ENCODE results near the gene SCN9A.

Gene SCN9A

GRCh38 chr2:166180951-166181812, 194.6 kb downstream of the SCN9A start (continued):
- peak; percentile 49; the same call in 1 of the 2 replicates for TF ChIP-seq CTCF (tag by site-specific recombination; IDR thresholded peaks at IDR 0.05)

GRCh38 chr2:166179201-166179600, 196.5 kb downstream of the SCN9A start:
- no peaks in the 10 kb centered on the region for H3K36me3 ChIP-seq (ENCODE audit: control insufficient read depth in 2 of 2, insufficient read depth in 1 of 2, low read length in 2 of 2)
- ChIA-PET CTCF (interaction anchor here (0.7 to 5.2 kb wide), 5 partner anchors 51 to 239 kb away, joined by 3 to 29 read pairs (median 6); partner anchors contain the start of genes SCN1A and SCN9A), POLR2A (no interaction called here)
- TF ChIP-seq TSHZ1 (tag by site-specific recombination; IDR thresholded peaks at IDR 0.05; ENCODE audit: borderline replicate concordance) = no peak
- TF ChIP-seq ZNF521 (tag by site-specific recombination; IDR thresholded peaks at IDR 0.05) = no peak
- no peak for TF ChIP-seq ZNF335 (tag by site-specific recombination; conservative IDR thresholded peaks at IDR 0.05)
- TF ChIP-seq ZNF280D (tag by site-specific recombination; IDR thresholded peaks at IDR 0.05) = no peak
- no peak for TF ChIP-seq ZNF341 (tag by site-specific recombination; IDR thresholded peaks at IDR 0.05; ENCODE audit: low read depth)
- peak; percentile 27 for TF ChIP-seq ZNF654 (tag by site-specific recombination; IDR thresholded peaks at IDR 0.05; ENCODE audit: low read depth)
- TF ChIP-seq ZSCAN18 (tag by site-specific recombination; IDR thresholded peaks at IDR 0.05) = no peak
- no peak for TF ChIP-seq ZSCAN16 (tag by site-specific recombination; IDR thresholded peaks at IDR 0.05)
- H3K4me1 ChIP-seq (ENCODE audit: control insufficient read depth, insufficient read depth, low read length) = no peaks in the 10 kb centered on the region
- no peaks in the 10 kb centered on the region for H3K9me3 ChIP-seq (ENCODE audit: control insufficient read depth, insufficient read depth, low read depth, low read length)
- H3K27ac ChIP-seq (ENCODE audit: extremely low read depth, low read depth, low read length) = no peak overlapping the region
- H3K4me3 ChIP-seq (ENCODE audit: low read depth, low read length) = no peak overlapping the region

GRCh38 chr2:166173263-166173662, 202.5 kb downstream of the SCN9A start:
- H3K4me1 ChIP-seq (ENCODE audit: control insufficient read depth, insufficient read depth, low read length) = no peaks in the 10 kb centered on the region
- ChIA-PET POLR2A (no interaction called here), CTCF (interaction anchor here (0.7 to 1.0 kb wide), 4 partner anchors 8 to 246 kb away, joined by 3 to 4 read pairs (median 4); partner anchors contain the start of gene SCN1A)
- H3K9me3 ChIP-seq (ENCODE audit: control insufficient read depth, insufficient read depth, low read depth, low read length) = no peaks in the 10 kb centered on the region
- no peaks in the 10 kb centered on the region for H3K36me3 ChIP-seq (ENCODE audit: control insufficient read depth in 2 of 2, insufficient read depth in 1 of 2, low read length in 2 of 2)
- no peak overlapping the region for H3K4me3 ChIP-seq (ENCODE audit: low read depth, low read length)
- no peak overlapping the region for H3K27ac ChIP-seq (ENCODE audit: extremely low read depth, low read depth, low read length)
- TF ChIP-seq ZNF555 (tag by site-specific recombination; conservative IDR thresholded peaks at IDR 0.05) (no peak), ZNF473 (tag by site-specific recombination; IDR thresholded peaks at IDR 0.05) (no peak), ZNF707 (tag by site-specific recombination; IDR thresholded peaks at IDR 0.05) (no peak), ZNF174 (tag by site-specific recombination; IDR thresholded peaks at IDR 0.05) (no peak), ZNF677 (tag by site-specific recombination; IDR thresholded peaks at IDR 0.05) (no peak), ZNF211 (tag by site-specific recombination; IDR thresholded peaks at IDR 0.05; ENCODE audit: low read depth) (no peak), SP7 (tag by site-specific recombination; IDR thresholded peaks at IDR 0.05) (no peak), HOXD13 (CRISPR knock-in tag; IDR thresholded peaks at IDR 0.05; ENCODE audit: borderline replicate concordance) (no peak), FEZF1 (tag by site-specific recombination; IDR thresholded peaks at IDR 0.05) (no peak), ZNF549 (tag by site-specific recombination; IDR thresholded peaks at IDR 0.05) (no peak), ZNF132 (tag by site-specific recombination; IDR thresholded peaks at IDR 0.05; ENCODE audit: borderline replicate concordance) (no peak)
